Effector memory CD8-positive, alpha-beta T cell (primary cell): ENCODE results near the gene UNC13C.

Experiments
- ATAC-seq: fragments of 150-1000 bp; cut with Tn5 transposase; replicated peaks from 2 replicates; pipeline ENCODE4 v1.10.0; 2021; ENCODE audit warnings: mild to moderate bottlenecking, moderate library complexity
- DNase-seq, 3 experiments: peaks; one replicate each; pipeline ENCODE4 v3.0.0; 2021
- H3K27ac Mint-ChIP-seq, 2 donors: one replicate each; pipeline ENCODE4 v1.8.0; 2022; ENCODE audit warnings: mild to moderate bottlenecking in 2 of 2, mixed read lengths in 2 of 2, moderate library complexity in 2 of 2
- H3K27me3 Mint-ChIP-seq, 2 donors: one replicate each; pipeline ENCODE4 v1.8.0; 2022; ENCODE audit warnings: mixed read lengths in 2 of 2
- H3K36me3 Mint-ChIP-seq: one replicate; pipeline ENCODE4 v1.8.0; 2022; ENCODE audit warnings: mild to moderate bottlenecking, moderate library complexity, mixed read lengths; ENCODE audit not compliant: insufficient read depth
- H3K4me1 Mint-ChIP-seq, 2 donors: one replicate each; pipeline ENCODE4 v1.8.0; 2022; ENCODE audit warnings: low read depth in 2 of 2, mixed read lengths in 2 of 2
- H3K4me3 Mint-ChIP-seq, 2 donors: one replicate each; pipeline ENCODE4 v1.8.0; 2022; ENCODE audit warnings: mild to moderate bottlenecking in 2 of 2, mixed read lengths in 2 of 2, moderate library complexity in 2 of 2
- H3K9me3 Mint-ChIP-seq, 2 donors: one replicate each; pipeline ENCODE4 v1.8.0; 2022; ENCODE audit warnings: mixed read lengths in 2 of 2

Gene UNC13C

DNA sequence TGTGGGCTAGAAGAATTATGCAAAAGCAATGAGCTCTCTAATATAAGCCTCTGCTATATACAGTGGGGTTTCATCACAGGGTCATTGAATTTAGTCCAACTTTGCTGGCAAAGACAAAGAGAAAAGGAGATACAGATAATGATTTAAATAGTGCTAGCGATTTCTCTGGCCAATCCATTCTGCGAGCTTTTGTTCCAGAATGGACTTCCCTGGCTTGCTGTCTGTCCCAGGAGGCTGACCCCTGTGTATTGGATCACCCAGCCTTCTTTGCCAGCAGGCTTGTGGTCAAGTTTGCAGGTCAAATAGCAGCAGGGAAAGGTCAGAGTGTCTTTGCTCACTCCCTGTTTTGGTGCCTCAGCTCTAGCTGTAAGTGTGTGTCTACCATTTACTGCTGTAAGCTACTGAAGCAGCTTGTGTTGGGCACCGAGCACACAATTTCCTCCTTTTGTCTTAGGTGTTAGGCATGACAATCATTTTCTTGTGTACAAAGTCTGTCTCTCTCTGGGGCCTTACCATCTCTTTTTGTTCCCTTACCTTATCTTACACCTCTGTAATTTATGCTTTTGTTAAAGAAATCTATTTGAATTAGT, 55.7 kb downstream of the UNC13C start:
- Mint-ChIP-seq H3K36me3 (no peaks in the 10 kb centered on the region), H3K27ac (no peak overlapping the region), H3K4me1 (no peaks in the 10 kb centered on the region), H3K27me3 (no peaks in the 10 kb centered on the region), H3K9me3 (no peaks in the 10 kb centered on the region), H3K4me3 (no peak overlapping the region)
- DNase-seq: no peak
- ATAC-seq: no peak

DNA sequence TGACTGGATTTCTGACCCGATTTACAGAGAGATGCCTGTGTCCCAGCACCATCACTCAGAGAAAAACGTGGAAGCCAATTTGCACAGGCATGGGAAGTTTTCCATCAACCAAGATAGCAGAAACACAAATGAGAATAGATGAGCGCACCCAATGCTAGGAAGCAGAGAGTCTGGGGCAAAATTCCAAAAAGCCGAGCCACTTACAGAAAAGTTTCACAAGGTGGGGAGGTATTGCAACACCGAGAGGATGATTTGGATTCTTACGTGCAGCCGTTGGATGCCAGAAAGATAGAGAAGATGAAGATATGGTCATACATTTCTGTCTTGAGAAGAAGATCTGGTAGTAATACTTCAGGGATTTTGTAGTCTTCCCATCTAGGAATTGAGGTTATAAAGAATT, 57.4 kb downstream of the UNC13C start:
- H3K27ac Mint-ChIP-seq: no peak overlapping the region
- H3K4me1 Mint-ChIP-seq: no peaks in the 10 kb centered on the region
- ATAC-seq (no peak), DNase-seq (no peak)
- H3K9me3 Mint-ChIP-seq: peaks cover 0 to 8% of the 10 kb centered on the region in 2 donors
- no peaks in the 10 kb centered on the region for H3K36me3 Mint-ChIP-seq
- H3K27me3 Mint-ChIP-seq: no peaks in the 10 kb centered on the region
- H3K4me3 Mint-ChIP-seq: no peak overlapping the region

DNA sequence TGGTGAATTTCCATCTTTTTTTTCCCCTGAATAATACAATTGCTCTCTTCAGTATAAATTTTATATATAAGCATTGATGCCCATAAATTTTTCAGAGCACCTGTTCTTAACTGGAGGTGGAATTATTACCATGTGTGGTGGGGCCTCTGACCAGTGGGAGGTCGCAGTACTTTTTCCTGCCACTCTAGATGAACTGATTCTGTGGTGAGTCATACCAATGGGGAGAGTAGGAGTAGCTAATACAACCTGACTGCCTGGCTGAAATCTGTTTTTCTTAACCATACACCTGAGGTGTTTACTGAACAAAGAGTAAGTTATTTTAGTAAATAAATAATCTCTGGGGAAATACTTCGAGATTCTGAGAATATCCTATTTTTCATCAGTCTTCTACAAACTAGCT, 67.2 kb downstream of the UNC13C start:
- H3K36me3 Mint-ChIP-seq: no peaks in the 10 kb centered on the region
- ATAC-seq (no peak), DNase-seq (no peak)
- no peak overlapping the region for H3K27ac Mint-ChIP-seq
- no peaks in the 10 kb centered on the region for H3K27me3 Mint-ChIP-seq
- H3K4me3 Mint-ChIP-seq: no peak overlapping the region
- H3K9me3 Mint-ChIP-seq: peaks cover 0 to 2% of the 10 kb centered on the region in 2 donors
- H3K4me1 Mint-ChIP-seq: no peaks in the 10 kb centered on the region

DNA sequence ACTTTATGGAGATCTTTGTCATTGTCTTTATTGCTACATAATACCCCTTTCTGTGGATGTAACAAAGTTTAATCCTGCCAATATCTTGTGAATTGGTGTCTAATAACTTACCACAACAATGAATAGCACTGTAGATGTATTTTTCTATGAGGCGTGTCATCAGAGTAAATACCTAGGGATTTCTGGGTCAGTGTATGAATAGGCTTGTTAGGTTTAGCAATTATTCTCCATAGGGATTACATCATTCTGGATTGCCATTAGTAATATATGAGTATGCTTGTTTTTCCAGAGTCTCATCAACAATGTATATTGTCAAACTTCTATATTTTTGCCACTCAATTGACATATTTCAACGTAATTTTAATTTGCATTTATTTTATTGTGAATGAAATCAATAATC, 67.9 kb downstream of the UNC13C start:
- H3K27me3 Mint-ChIP-seq: no peaks in the 10 kb centered on the region

DNA sequence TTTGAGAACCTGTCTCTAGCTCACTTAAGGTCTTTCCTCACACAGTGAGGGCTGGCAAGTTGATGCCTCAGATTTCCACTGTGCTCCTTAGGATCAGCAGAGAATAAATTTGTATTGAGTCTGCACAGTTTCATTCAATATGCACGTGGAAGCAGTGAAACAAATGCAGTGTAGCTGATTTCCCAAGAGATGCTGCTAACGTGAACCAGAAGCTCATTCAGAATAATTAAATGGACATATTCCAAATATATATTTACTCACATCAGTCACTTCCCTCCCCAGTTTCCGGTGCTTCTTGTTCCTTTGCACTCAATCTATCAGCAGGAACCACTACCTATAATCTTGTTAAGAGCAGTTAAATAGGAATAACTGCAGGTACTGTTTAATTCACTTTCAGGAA, 86.1 kb downstream of the UNC13C start:
- H3K27me3 Mint-ChIP-seq: no peaks in the 10 kb centered on the region
- H3K27ac Mint-ChIP-seq: no peak overlapping the region
- DNase-seq (no peak), ATAC-seq (no peak)
- H3K9me3 Mint-ChIP-seq: peaks cover 4 to 13% of the 10 kb centered on the region in 2 donors
- H3K4me3 Mint-ChIP-seq: no peak overlapping the region
- H3K4me1 Mint-ChIP-seq: no peaks in the 10 kb centered on the region
- no peaks in the 10 kb centered on the region for H3K36me3 Mint-ChIP-seq

More for the DNA sequence above, 67.9 kb downstream of the UNC13C start:
- H3K4me3 Mint-ChIP-seq: no peak overlapping the region
- DNase-seq (no peak), ATAC-seq (no peak)
- no peaks in the 10 kb centered on the region for H3K36me3 Mint-ChIP-seq
- no peaks in the 10 kb centered on the region for H3K4me1 Mint-ChIP-seq
- peaks cover 0 to 3% of the 10 kb centered on the region in 2 donors for H3K9me3 Mint-ChIP-seq
- H3K27ac Mint-ChIP-seq: no peak overlapping the region

DNA sequence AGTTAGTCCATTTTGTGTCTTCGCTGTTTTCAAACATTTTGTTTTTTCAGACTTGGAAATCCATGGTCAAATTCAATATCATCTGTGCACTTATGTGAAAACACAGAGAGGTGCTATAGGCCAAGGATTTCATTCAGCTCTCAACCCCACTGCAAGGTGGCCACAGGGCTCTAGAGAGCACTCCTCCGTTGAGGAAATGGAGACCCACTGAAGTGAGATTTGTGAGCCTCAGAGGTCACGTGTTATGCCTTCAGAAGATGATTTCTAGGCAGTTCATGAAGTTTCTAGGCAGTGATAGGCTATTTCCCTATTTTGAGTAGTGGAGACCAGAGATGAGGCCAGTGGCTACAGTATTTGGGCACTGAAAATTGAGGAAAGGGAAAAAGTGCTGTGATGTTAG, 88.2 kb downstream of the UNC13C start:
- no peaks in the 10 kb centered on the region for H3K36me3 Mint-ChIP-seq
- ATAC-seq (no peak), DNase-seq (no peak)
- H3K27ac Mint-ChIP-seq: no peak overlapping the region
- H3K4me1 Mint-ChIP-seq: no peaks in the 10 kb centered on the region
- peaks cover 3 to 10% of the 10 kb centered on the region in 2 donors for H3K9me3 Mint-ChIP-seq
- no peak overlapping the region for H3K4me3 Mint-ChIP-seq
- H3K27me3 Mint-ChIP-seq: no peaks in the 10 kb centered on the region

DNA sequence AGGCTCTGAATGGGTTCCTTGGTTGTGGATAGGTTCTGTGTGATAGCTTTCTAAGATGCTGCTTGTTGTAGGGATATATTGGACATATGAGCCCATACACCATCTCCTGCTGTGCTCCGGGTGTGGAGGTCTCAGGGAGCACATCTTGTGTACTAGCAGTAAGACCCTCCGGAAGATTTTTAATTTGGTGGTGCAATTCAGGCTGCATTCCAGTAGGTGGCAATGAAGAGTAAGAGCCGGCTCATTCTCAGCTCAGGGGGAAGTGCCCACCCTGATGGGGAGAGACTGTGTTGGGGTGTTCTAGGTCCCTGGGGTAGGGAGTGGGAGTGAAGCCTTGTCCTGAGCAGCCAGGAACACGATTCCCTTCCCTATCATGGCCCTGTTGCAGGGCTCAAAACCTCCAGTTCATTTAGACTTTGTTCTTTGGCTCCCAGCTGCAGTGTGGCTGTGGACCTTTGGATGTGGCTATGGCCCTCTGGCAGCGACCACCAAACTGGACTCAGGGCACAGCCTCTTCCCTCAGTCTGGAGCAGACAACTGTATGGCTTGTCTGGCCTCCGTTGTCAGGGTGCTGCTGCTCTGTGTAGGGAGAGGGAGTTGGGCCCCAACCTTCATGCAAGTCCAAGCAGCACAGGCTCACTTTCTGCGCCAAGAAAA, 104.7 kb downstream of the UNC13C start:
- DNase-seq (no peak), ATAC-seq (no peak)
- H3K4me3 Mint-ChIP-seq: no peak overlapping the region

DNA sequence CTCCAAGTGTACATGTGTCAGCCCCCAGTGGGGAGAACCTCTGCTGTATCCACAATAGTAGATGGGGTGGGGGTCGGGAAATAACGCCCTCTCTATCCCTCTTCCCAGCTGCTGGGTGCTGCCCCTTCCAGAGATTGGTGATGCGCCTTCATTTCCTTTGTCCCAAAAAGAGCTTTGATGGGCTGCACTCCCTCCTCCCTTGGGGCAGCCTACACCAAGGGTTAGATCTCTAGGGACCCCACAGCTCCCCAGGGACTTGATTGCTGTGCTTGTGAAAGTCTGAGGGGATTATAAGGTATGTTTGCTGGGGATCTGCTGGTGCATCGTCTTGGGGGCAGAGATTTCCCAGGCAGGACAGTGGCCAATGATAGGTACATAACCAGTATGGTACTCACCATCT, 105.3 kb downstream of the UNC13C start:
- H3K4me1 Mint-ChIP-seq: no peaks in the 10 kb centered on the region
- H3K4me3 Mint-ChIP-seq: no peak overlapping the region
- H3K27ac Mint-ChIP-seq: no peak overlapping the region
- no peaks in the 10 kb centered on the region for H3K36me3 Mint-ChIP-seq
- DNase-seq (no peak), ATAC-seq (no peak)
- H3K9me3 Mint-ChIP-seq: no peaks in the 10 kb centered on the region
- H3K27me3 Mint-ChIP-seq: peaks cover 6 to 19% of the 10 kb centered on the region in 2 donors

More for the DNA sequence above, 104.7 kb downstream of the UNC13C start:
- H3K27me3 Mint-ChIP-seq: peaks cover 6 to 19% of the 10 kb centered on the region in 2 donors
- H3K27ac Mint-ChIP-seq: no peak overlapping the region
- no peaks in the 10 kb centered on the region for H3K9me3 Mint-ChIP-seq
- H3K4me1 Mint-ChIP-seq: no peaks in the 10 kb centered on the region
- no peaks in the 10 kb centered on the region for H3K36me3 Mint-ChIP-seq

DNA sequence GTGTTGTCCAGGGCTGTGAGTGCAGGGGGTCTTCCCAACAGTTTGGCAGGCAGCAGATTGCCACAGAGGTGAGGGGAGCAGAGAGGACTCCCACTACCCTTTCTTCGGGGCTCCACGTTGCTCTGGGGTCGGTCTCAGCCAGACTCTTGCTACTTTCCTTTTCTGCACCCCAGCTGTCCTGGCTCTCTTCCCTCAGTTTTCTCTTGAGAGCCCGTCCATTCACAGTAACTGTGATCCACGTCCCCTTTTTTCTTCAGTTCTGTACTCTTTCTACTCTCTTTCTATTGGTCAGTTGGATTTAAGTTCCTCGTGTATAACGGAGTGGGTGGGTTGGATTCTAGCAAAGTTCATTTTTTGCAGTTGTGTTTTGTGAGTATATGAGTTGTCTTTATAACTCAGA, 105.8 kb downstream of the UNC13C start:
- Mint-ChIP-seq H3K9me3 (no peaks in the 10 kb centered on the region), H3K27ac (no peak overlapping the region), H3K4me1 (no peaks in the 10 kb centered on the region), H3K36me3 (no peaks in the 10 kb centered on the region), H3K4me3 (no peak overlapping the region), H3K27me3 (peaks cover 6 to 19% of the 10 kb centered on the region in 2 donors)
- ATAC-seq: no peak
- DNase-seq: no peak

DNA sequence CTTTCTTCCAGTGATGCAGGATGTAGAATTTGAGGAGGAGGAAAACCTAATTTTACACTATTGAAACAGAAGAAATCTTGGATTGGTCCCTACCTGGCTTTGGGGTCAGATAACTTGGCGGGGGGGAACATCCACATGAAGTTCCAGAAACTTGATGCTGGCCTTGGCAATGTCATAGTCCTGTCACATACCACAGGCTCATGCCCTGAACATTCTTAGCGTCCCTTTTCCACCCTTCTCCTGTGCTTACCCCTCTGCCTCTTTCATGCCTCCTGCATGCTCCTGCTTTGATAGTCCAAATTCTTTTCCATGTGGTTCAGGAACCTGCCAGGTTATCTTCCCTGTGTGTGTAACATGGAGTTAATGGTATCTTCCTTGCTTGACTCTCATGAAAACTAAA, 110.6 kb downstream of the UNC13C start:
- DNase-seq: no peak
- Mint-ChIP-seq H3K27ac (no peak overlapping the region), H3K9me3 (peaks cover 0 to 2% of the 10 kb centered on the region in 2 donors), H3K27me3 (peaks cover 5 to 7% of the 10 kb centered on the region in 2 donors), H3K36me3 (no peaks in the 10 kb centered on the region), H3K4me1 (no peaks in the 10 kb centered on the region), H3K4me3 (no peak overlapping the region)
- no peak for ATAC-seq

DNA sequence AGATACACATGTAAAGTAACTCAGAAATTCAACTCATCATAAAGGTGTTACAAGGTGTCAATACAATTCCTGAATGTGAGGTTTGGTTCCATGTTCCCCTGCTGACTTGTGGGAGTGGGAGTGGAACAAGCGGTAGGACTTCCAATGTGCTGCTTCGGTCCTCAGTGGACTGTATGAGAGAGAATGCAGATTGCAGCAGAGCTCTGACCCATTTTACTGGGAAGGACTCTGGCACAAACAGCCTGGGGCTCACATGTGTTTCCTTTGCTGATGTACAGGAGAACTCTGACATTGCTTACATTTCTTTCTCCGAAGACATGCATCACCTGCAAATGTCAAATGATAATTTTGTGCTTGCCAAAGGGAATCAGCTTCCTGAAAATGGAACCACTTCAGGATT, 111.5 kb downstream of the UNC13C start:
- Mint-ChIP-seq H3K4me1 (no peaks in the 10 kb centered on the region), H3K4me3 (no peak overlapping the region), H3K9me3 (peaks cover 0 to 5% of the 10 kb centered on the region in 2 donors), H3K36me3 (no peaks in the 10 kb centered on the region), H3K27me3 (no peaks in the 10 kb centered on the region), H3K27ac (no peak overlapping the region)
- DNase-seq: no peak
- ATAC-seq: no peak

DNA sequence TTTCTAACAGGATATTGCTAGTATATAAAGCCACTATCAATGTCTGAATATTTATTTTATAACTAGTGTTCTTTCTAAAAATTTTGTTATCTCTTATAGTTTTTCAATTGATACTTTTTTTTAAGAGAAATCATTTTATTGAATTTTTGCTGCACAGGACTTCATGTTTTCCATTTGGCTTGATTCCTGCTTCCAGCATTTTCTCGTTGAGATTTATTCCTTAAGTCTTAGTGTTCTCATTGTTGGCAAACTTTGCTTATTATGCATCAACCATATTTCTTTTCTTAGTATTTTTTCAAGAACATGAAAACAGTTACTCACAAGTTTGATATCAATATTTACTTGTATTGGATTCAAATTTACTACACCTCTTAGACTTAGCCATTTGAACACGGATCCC, 113.4 kb downstream of the UNC13C start:
- Mint-ChIP-seq H3K36me3 (no peaks in the 10 kb centered on the region), H3K4me1 (no peaks in the 10 kb centered on the region), H3K4me3 (no peak overlapping the region), H3K9me3 (peaks cover 0 to 5% of the 10 kb centered on the region in 2 donors), H3K27ac (no peak overlapping the region), H3K27me3 (no peaks in the 10 kb centered on the region)
- DNase-seq (no peak), ATAC-seq (no peak)

DNA sequence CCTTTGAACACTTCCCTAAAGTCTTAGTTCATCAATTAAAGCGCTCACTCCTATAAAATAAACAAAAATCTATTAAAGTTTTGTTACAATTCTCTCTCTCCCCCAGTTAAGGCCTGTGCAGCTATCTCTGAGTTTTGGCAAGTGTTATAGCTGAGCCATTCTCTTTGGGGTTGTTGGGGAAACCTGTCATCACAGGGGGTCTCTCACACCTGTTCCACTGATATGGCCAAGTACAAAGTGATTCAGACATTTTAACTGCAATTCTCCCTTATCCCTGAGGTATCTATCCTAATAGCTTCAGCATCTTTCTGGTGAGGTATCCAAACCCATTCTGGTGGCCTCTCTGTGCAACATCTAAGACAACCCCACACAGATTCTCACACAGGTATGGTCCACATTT, 116.4 kb downstream of the UNC13C start:
- no peak overlapping the region for H3K4me3 Mint-ChIP-seq
- no peak for DNase-seq
- no peak overlapping the region for H3K27ac Mint-ChIP-seq
- no peaks in the 10 kb centered on the region for H3K4me1 Mint-ChIP-seq
- no peak for ATAC-seq
- H3K27me3 Mint-ChIP-seq: no peaks in the 10 kb centered on the region
- H3K9me3 Mint-ChIP-seq: peaks cover 0 to 5% of the 10 kb centered on the region in 2 donors
- H3K36me3 Mint-ChIP-seq: no peaks in the 10 kb centered on the region

DNA sequence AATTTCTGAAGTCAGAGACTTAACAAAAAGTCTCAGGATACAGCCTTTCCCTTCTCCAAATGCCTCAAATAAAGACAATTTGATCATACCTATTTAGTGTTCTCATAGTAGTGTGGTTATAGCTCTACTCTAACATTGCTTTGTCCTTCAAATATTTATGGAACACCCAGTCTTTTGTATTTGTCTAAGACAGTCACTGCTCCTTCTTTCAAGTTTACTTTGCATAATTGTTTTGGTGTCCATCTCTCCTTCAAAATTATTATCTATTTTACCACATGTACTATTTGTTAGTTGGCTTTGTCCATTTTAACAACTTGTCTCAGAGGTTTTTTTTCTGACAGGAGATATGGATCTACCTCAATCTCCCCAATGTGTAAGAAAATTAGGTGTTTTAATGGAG, 118.8 kb downstream of the UNC13C start:
- no peak overlapping the region for H3K4me3 Mint-ChIP-seq
- no peaks in the 10 kb centered on the region for H3K4me1 Mint-ChIP-seq
- ATAC-seq: no peak
- H3K36me3 Mint-ChIP-seq: no peaks in the 10 kb centered on the region
- no peaks in the 10 kb centered on the region for H3K27me3 Mint-ChIP-seq
- H3K9me3 Mint-ChIP-seq: peaks cover 0 to 7% of the 10 kb centered on the region in 2 donors
- no peak overlapping the region for H3K27ac Mint-ChIP-seq
- no peak for DNase-seq
